Thyroid gland (tissue), 4 donors: Measurements from ENCODE around the gene CERT1. TPM values are rescaled to one million over a fixed set of nuclear protein-coding genes. Genes with fewer than 3 reads are reported as not detected.

Source experiments
- DNase-seq, 2 donors: peaks; one replicate each; pipeline ENCODE4 v3.0.0-alpha.2; 2019
- H3K27ac ChIP-seq, 3 donors: fragments of 200-600 bp; sonication (generic); 1 replicate in 2 of 3; 2 replicates in 1 of 3; pipeline ENCODE4 v1.5.1; 2016 to 2019; ENCODE audit warnings: mild to moderate bottlenecking in 1 of 3, moderate library complexity in 1 of 3
- H3K27me3 ChIP-seq: fragments of 200-600 bp; sonication (generic); one replicate; pipeline ENCODE4 v1.5.1; 2019
- H3K36me3 ChIP-seq, 2 donors: fragments of 200-600 bp; sonication (generic); one replicate each; pipeline ENCODE4 v1.5.1; 2016 to 2019
- H3K4me1 ChIP-seq, 2 donors: fragments of 200-600 bp; sonication (generic); one replicate each; pipeline ENCODE4 v1.5.1; 2017 to 2019
- H3K4me3 ChIP-seq, 3 donors: fragments of 200-600 bp; sonication (generic); replicated peaks in 1 of 3; 1 replicate in 2 of 3; 2 replicates in 1 of 3; pipeline ENCODE4 v1.5.1; 2016; ENCODE audit warnings: mild to moderate bottlenecking in 1 of 3
- H3K9me3 ChIP-seq: fragments of 200-600 bp; sonication (generic); one replicate; pipeline ENCODE4 v1.5.1; 2017
- POLR2A ChIP-seq, 2 donors: fragments of 450-650 bp; IDR thresholded peaks; one replicate each; pipeline ENCODE4 v1.6.1; 2017; ENCODE audit warnings: antibody characterized with exemption in 2 of 2, mild to moderate bottlenecking in 2 of 2, moderate library complexity in 1 of 2
- WGBS, 2 donors: methylation state at CpG; one replicate each; pipeline ENCODE4 v1.1.5; 2017; 5-methylcytosine and 5-hydroxymethylcytosine counted together
- intact Hi-C: fragments of 100-400 bp; cut with DNase I; formaldehyde crosslinking; loops from one replicate; pipeline ENCODE4 v1.15.1; 2023
- total RNA-seq, 4 donors: library from RNA; depleted of rRNA; stranded (reverse); fragments of >200 nt; gene quantifications; one replicate each; pipeline ENCODE4 v1.2.3, GENCODE V29; 2016
- TF ChIP-seq, protein P1 (sequence below), 6 experiments: fragments of 200-600 bp in 3 of 6; fragments of 450-650 bp in 3 of 6; sonication (generic) in 3 of 6; IDR thresholded peaks; one replicate each; pipeline ENCODE4 v1.5.1; 2016 to 2019; ENCODE audit warnings: antibody characterized with exemption in 6 of 6, mild to moderate bottlenecking in 2 of 6, inconsistent platforms in 1 of 6, moderate library complexity in 1 of 6

The CERT1 gene
- total RNA-seq, 4 donors from 2014 or later = 66.3 to 87.5 (median 78.0) TPM

DNA sequence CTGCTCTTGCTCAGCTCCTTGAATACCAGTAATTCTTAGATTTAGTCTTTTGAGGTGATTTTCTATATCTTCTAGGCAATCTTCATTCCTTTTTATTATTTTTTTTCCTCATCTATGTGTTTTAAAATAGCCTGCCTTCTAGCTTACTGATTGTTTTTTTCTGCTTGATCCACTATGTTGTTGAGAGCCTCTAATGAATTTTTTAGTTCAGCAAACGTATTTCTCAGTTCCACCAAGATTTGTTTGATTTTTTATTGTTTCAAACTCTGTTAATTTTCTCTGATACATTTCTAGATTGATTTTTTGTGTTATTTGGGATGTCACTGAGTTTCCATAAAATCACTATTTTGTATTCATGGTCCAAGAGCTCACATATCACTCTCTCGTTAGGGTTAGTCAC, 9.8 kb upstream of the CERT1 start:
- 94 to 99% methylated on average over 2 of the region's 2 CpGs for WGBS, 2 donors
- H3K27ac ChIP-seq = no peak overlapping the region
- no peaks in the 10 kb centered on the region for H3K4me1 ChIP-seq
- DNase-seq = no peak
- H3K9me3 ChIP-seq = no peaks in the 10 kb centered on the region
- no peaks in the 10 kb centered on the region for H3K36me3 ChIP-seq
- TF ChIP-seq POLR2A (IDR thresholded peaks at IDR 0.05) = no peak
- TF ChIP-seq, protein P1, sequence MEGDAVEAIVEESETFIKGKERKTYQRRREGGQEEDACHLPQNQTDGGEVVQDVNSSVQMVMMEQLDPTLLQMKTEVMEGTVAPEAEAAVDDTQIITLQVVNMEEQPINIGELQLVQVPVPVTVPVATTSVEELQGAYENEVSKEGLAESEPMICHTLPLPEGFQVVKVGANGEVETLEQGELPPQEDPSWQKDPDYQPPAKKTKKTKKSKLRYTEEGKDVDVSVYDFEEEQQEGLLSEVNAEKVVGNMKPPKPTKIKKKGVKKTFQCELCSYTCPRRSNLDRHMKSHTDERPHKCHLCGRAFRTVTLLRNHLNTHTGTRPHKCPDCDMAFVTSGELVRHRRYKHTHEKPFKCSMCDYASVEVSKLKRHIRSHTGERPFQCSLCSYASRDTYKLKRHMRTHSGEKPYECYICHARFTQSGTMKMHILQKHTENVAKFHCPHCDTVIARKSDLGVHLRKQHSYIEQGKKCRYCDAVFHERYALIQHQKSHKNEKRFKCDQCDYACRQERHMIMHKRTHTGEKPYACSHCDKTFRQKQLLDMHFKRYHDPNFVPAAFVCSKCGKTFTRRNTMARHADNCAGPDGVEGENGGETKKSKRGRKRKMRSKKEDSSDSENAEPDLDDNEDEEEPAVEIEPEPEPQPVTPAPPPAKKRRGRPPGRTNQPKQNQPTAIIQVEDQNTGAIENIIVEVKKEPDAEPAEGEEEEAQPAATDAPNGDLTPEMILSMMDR (IDR thresholded peaks at IDR 0.05) = no peak
- H3K4me3 ChIP-seq = no peak overlapping the region
- intact Hi-C loops = no loop called here
- H3K27me3 ChIP-seq = no peaks in the 10 kb centered on the region

DNA sequence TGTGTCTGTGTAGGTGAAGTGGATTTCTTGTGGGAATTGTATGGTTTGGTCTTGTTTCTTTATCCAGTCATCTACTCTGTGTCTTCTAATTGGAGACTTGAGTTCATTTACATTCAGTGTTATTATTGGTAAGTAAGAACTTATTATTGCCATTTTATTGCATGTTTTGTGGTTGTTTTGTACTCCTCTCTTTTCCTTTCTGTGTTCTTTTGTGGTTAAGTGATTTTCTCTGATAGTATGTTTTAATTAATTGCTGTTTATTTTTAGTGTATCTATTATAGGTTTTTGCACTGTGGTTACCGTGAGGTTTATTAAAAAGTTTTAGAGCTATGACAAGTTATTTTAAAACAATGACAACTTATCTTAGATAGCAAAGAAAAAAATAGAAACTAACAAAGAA, 8.3 kb upstream of the CERT1 start:
- intact Hi-C loops = no loop called here
- Histone ChIP-seq H3K4me3 (no peak overlapping the region), H3K9me3 (no peaks in the 10 kb centered on the region), H3K27ac (no peak overlapping the region), H3K27me3 (no peaks in the 10 kb centered on the region), H3K4me1 (no peaks in the 10 kb centered on the region), H3K36me3 (no peaks in the 10 kb centered on the region)
- TF ChIP-seq, protein P1 (IDR thresholded peaks at IDR 0.05) = no peak
- TF ChIP-seq POLR2A (IDR thresholded peaks at IDR 0.05) = no peak
- 85 to 88% methylated on average over 1 of the region's 1 CpG for WGBS, 2 donors
- DNase-seq = no peak

DNA sequence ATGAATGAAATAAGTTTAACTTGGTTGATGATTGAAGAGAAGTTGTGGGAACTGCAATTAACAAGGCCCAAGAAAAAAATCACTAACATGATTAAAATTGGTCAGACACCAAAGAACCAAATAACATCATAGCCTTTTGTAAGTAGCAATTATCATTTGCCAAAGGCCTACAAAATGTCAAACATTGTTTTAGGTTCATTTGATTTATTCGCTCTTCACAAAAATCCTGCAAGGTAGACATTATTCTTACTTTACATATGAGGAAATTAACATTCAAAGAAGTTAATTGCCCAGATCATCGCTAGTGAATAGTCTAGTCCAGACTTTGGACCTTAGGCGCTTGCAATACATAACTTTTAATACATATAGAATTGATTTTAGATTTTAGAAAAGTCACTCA, 2.9 kb upstream of the CERT1 start:
- 94% methylated on average over 3 of the region's 3 CpGs for WGBS, 2 donors
- no peaks in the 10 kb centered on the region for H3K36me3 ChIP-seq
- no peaks in the 10 kb centered on the region for H3K27me3 ChIP-seq
- intact Hi-C loops = loop anchor here (5.0 kb wide), 1 partner anchor 277 kb away; the partner anchor contains the start of gene ANKRD31
- no peak for DNase-seq
- H3K9me3 ChIP-seq = no peaks in the 10 kb centered on the region
- no peak overlapping the region for H3K27ac ChIP-seq
- TF ChIP-seq, protein P1 (IDR thresholded peaks at IDR 0.05) = no peak
- TF ChIP-seq POLR2A (IDR thresholded peaks at IDR 0.05) = no peak
- H3K4me3 ChIP-seq = no peak overlapping the region
- H3K4me1 ChIP-seq = peaks cover 15 to 18% of the 10 kb centered on the region in 2 donors

DNA sequence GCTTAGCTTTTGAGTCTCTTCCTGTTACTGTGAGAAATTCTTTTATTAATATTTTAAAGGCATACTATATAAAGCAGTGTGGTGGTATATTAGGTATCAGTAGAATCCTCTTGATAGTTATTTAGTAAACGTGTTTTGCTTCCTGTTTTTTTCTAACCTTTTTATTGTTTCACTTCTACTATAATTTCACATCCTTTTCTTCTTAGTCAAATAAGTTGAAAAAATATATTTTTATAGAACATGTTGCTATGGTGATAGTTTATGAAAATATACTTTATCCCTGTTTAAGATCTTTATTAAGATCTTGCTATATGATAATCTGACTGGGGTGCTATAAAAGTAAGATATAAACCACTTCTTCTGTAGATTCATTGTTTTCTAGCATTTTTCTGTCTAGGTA, 2.4 kb upstream of the CERT1 start:
- H3K4me1 ChIP-seq = peaks cover 20 to 22% of the 10 kb centered on the region in 2 donors
- DNase-seq = no peak
- no peaks in the 10 kb centered on the region for H3K9me3 ChIP-seq
- TF ChIP-seq POLR2A (IDR thresholded peaks at IDR 0.05) = no peak
- TF ChIP-seq, protein P1 (IDR thresholded peaks at IDR 0.05) = no peak
- H3K27ac ChIP-seq = no peak overlapping the region
- H3K4me3 ChIP-seq = no peak overlapping the region
- intact Hi-C loops = loop anchor here (5.0 kb wide), 1 partner anchor 277 kb away; the partner anchor contains the start of gene ANKRD31
- H3K27me3 ChIP-seq = no peaks in the 10 kb centered on the region
- H3K36me3 ChIP-seq = no peaks in the 10 kb centered on the region
- 29 to 36% methylated on average over 1 of the region's 1 CpG for WGBS, 2 donors

DNA sequence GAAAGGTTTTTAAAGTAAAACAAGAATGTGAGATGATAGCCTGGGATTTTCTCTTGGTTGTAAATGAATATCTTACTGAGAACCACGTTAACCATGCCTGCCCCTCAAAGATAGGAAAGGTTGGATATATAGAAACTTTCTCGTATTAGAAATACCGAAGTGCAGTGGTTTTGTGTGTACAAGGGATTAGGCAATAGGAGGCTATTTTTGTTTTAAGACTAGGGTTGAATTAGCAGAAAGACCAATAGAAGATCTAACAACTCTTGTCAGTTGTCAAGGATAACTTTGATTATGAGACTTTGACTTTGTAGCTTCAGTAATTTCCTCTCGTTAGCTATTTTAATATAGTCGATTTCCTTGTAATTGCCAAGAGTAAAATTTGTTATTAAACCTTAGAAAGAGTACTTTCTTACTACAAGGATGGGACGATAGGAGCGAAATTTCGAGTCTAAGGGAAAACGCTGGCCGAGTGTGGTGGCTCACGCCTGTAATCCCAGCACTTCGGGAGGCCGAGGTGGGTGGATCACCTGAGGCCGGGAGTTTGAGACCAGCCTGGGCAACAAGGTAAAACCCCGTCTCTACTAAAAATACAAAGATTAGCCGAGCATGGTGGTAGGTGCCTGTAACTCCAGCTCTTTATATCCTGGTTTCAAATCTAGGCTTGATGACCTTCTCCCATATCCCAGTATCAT, 1.1 kb upstream of the CERT1 start:
- WGBS, 2 donors = 76% methylated on average over 16 of the region's 16 CpGs
- no peak for DNase-seq
- peaks cover 29 to 32% of the 10 kb centered on the region in 2 donors for H3K4me1 ChIP-seq
- H3K36me3 ChIP-seq = no peaks in the 10 kb centered on the region
- H3K4me3 ChIP-seq = peak overlapping the region; percentile 32 to 86 (median 67)
- intact Hi-C loops = loop anchor here (5.0 kb wide), 1 partner anchor 275 kb away; the partner anchor contains the start of gene ANKRD31
- TF ChIP-seq, protein P1 (IDR thresholded peaks at IDR 0.05) = no peak
- TF ChIP-seq POLR2A (IDR thresholded peaks at IDR 0.05) = no peak
- H3K27ac ChIP-seq = peak overlapping the region; percentile 71 to 82 (median 75)
- H3K9me3 ChIP-seq = no peaks in the 10 kb centered on the region
- no peaks in the 10 kb centered on the region for H3K27me3 ChIP-seq
